ENCODE measurements around the gene MACROD2. TPM values are rescaled to one million over a fixed set of nuclear protein-coding genes. Genes with fewer than 3 reads are reported as not detected.

Gene MACROD2
- total and polyA plus RNA-seq, 4 donors: 0.66 to 10.5 (median 3.3) TPM

GRCh38 chr20:15597306-15597705 is 1602.0 kb downstream of the MACROD2 start:
- no peak for DNase-seq (ENCODE audit: low spot score)
- no peak overlapping the region for H3K9ac ChIP-seq (ENCODE audit: low read depth in 1 of 2, low read length in 2 of 2)
- WGBS: 60% methylated on average over 2 of the region's 2 CpGs
- no peaks in the 10 kb centered on the region for H3K4me1 ChIP-seq (ENCODE audit: control insufficient read depth in 4 of 4, insufficient read depth in 4 of 4, low read length in 3 of 4)
- TF ChIP-seq NR2F2 (IDR thresholded peaks at IDR 0.05) (no peak), RXRA (IDR thresholded peaks at IDR 0.05) (no peak), SP1 (IDR thresholded peaks at IDR 0.05) (no peak), HNF4A (conservative IDR thresholded peaks at IDR 0.05) (no peak), REST (IDR thresholded peaks at IDR 0.05) (no peak), FOXA1 (IDR thresholded peaks at IDR 0.05) (no peak), GABPA (IDR thresholded peaks at IDR 0.05 in 1 of 2, conservative IDR thresholded peaks at IDR 0.05 in 1 of 2) (no peak), CTCF (IDR thresholded peaks at IDR 0.05; ENCODE audit: low read depth, low read length, missing input control) (no peak), EGR1 (IDR thresholded peaks at IDR 0.05; ENCODE audit: low read depth in 2 of 2) (no peak), HNF4G (IDR thresholded peaks at IDR 0.05) (no peak), ATF3 (IDR thresholded peaks at IDR 0.05) (no peak), ZBTB33 (IDR thresholded peaks at IDR 0.05) (no peak), JUND (IDR thresholded peaks at IDR 0.05) (no peak), TAF1 (conservative IDR thresholded peaks at IDR 0.05) (no peak), FOXA2 (IDR thresholded peaks at IDR 0.05) (no peak), RAD21 (IDR thresholded peaks at IDR 0.05) (no peak)
- no peaks in the 10 kb centered on the region for H3K27me3 ChIP-seq (ENCODE audit: control insufficient read depth in 4 of 4, insufficient read depth in 4 of 4, low read length in 3 of 4)
- no peak overlapping the region for H3K27ac ChIP-seq (ENCODE audit: low read depth in 1 of 2, low read length in 2 of 2)
- H3K4me3 ChIP-seq (ENCODE audit: low read depth in 1 of 3, low read length in 3 of 3): no peak overlapping the region
- no peaks in the 10 kb centered on the region for H3K9me3 ChIP-seq (ENCODE audit: control insufficient read depth in 4 of 4, low read length in 3 of 4)
- H3K36me3 ChIP-seq (ENCODE audit: control insufficient read depth in 4 of 4, insufficient read depth in 3 of 4, low read depth in 1 of 4, low read length in 3 of 4): no peaks in the 10 kb centered on the region

GRCh38 chr20:15599961-15600360 is 1604.6 kb downstream of the MACROD2 start:
- Histone ChIP-seq H3K27me3 (ENCODE audit: control insufficient read depth in 4 of 4, insufficient read depth in 4 of 4, low read length in 3 of 4) (no peaks in the 10 kb centered on the region), H3K9ac (ENCODE audit: low read depth in 1 of 2, low read length in 2 of 2) (no peak overlapping the region), H3K4me1 (ENCODE audit: control insufficient read depth in 4 of 4, insufficient read depth in 4 of 4, low read length in 3 of 4) (no peaks in the 10 kb centered on the region), H3K4me3 (ENCODE audit: low read depth in 1 of 3, low read length in 3 of 3) (no peak overlapping the region), H3K27ac (ENCODE audit: low read depth in 1 of 2, low read length in 2 of 2) (no peak overlapping the region), H3K9me3 (ENCODE audit: control insufficient read depth in 4 of 4, low read length in 3 of 4) (no peaks in the 10 kb centered on the region), H3K36me3 (ENCODE audit: control insufficient read depth in 4 of 4, insufficient read depth in 3 of 4, low read depth in 1 of 4, low read length in 3 of 4) (no peaks in the 10 kb centered on the region)
- 91% methylated on average over 2 of the region's 2 CpGs for WGBS
- no peak for DNase-seq (ENCODE audit: low spot score)
- TF ChIP-seq JUND (IDR thresholded peaks at IDR 0.05) (no peak), YY1 (IDR thresholded peaks at IDR 0.05) (no peak), GABPA (IDR thresholded peaks at IDR 0.05 in 1 of 2, conservative IDR thresholded peaks at IDR 0.05 in 1 of 2) (no peak), CTCF (IDR thresholded peaks at IDR 0.05; ENCODE audit: low read depth, low read length, missing input control) (no peak), MAX (IDR thresholded peaks at IDR 0.05) (no peak), EGR1 (IDR thresholded peaks at IDR 0.05; ENCODE audit: low read depth in 2 of 2) (no peak), FOXA2 (IDR thresholded peaks at IDR 0.05) (no peak), RXRA (IDR thresholded peaks at IDR 0.05) (no peak), RAD21 (IDR thresholded peaks at IDR 0.05) (no peak), NR2F2 (IDR thresholded peaks at IDR 0.05) (no peak), ZBTB33 (IDR thresholded peaks at IDR 0.05) (no peak), ATF3 (IDR thresholded peaks at IDR 0.05) (no peak)

Measured in liver (tissue), 9 donors.